IMR-90 (cell line): Measurements from ENCODE around the gene CCDC146. TPM values are rescaled to one million over a fixed set of nuclear protein-coding genes. Genes with fewer than 3 reads are reported as not detected.

Source experiments
- ATAC-seq: fragments of 200-7000 bp; cut with Tn5 transposase; 2 replicates; pipeline ENCODE4 v1.9.1; 2020; ENCODE audit warnings: low read depth, mild to moderate bottlenecking, moderate library complexity
- BruUV-seq: library from RNA; stranded (reverse); fragments of 400-500 nt; replicated peaks from 2 replicates; lab custom pipeline; 2021; lab: Mats Ljungman, UMichigan
- CTCF ChIA-PET: fragments of 300-600 bp; formaldehyde crosslinking; extraction: SDS; loops from one replicate; lab custom pipeline; 2021; ENCODE audit warnings: antibody characterized with exemption; lab: Yijun Ruan, JAX
- POLR2A ChIA-PET: fragments of 300-600 bp; sonication (Branson Sonifier 250); formaldehyde crosslinking; loops from one replicate; lab custom pipeline; 2022; ENCODE audit warnings: antibody characterized with exemption; ENCODE audit not compliant: unreplicated experiment; lab: Charles Lee
- DNase-seq: peaks from one replicate; pipeline ENCODE4 v3.0.0; 2013
- H2AFZ ChIP-seq: replicated peaks from 2 replicates; pipeline ENCODE3; 2013; ENCODE audit warnings: low read length, mild to moderate bottlenecking; ENCODE audit not compliant: poor library complexity
- H2AK5ac ChIP-seq: 2 replicates; pipeline ENCODE4 v1.6.1; 2013; ENCODE audit warnings: low read depth, low read length, inconsistent platforms
- H2AK9ac ChIP-seq: replicated peaks from 2 replicates; pipeline ENCODE3; 2013; ENCODE audit warnings: mild to moderate bottlenecking, low read depth, low read length, moderate library complexity; ENCODE audit not compliant: poor library complexity
- H2BK120ac ChIP-seq: 2 replicates; pipeline ENCODE4 v1.6.1; 2013; ENCODE audit warnings: low read depth, low read length, inconsistent platforms
- H2BK15ac ChIP-seq: 3 replicates; pipeline ENCODE4 v1.6.1; 2013; ENCODE audit warnings: low read depth, low read length, inconsistent platforms
- H2BK20ac ChIP-seq: 2 replicates; pipeline ENCODE4 v1.6.1; 2013; ENCODE audit warnings: low read depth, mild to moderate bottlenecking, inconsistent platforms, low read length, moderate library complexity
- H2BK5ac ChIP-seq: 2 replicates; pipeline ENCODE4 v1.6.1; 2013; ENCODE audit warnings: mild to moderate bottlenecking, low read depth, low read length, inconsistent platforms; ENCODE audit not compliant: poor library complexity, severe bottlenecking
- H3K14ac ChIP-seq: replicated peaks from 2 replicates; pipeline ENCODE4 v1.6.1; 2013; ENCODE audit warnings: low read depth, low read length, inconsistent platforms
- H3K18ac ChIP-seq: 2 replicates; pipeline ENCODE4 v1.6.1; 2013; ENCODE audit warnings: low read depth, low read length, control low read depth
- H3K23ac ChIP-seq: 2 replicates; pipeline ENCODE4 v1.6.1; 2013; ENCODE audit warnings: low read depth, low read length, inconsistent platforms
- H3K27ac ChIP-seq: 2 replicates; pipeline ENCODE4 v1.5.1; 2013; ENCODE audit warnings: mild to moderate bottlenecking, control low read depth, low read length; ENCODE audit not compliant: insufficient read depth
- H3K27me3 ChIP-seq: 2 replicates; pipeline ENCODE4 v1.6.1; 2013; ENCODE audit warnings: low read length; ENCODE audit not compliant: control insufficient read depth, insufficient read depth
- H3K36me3 ChIP-seq: 2 replicates; pipeline ENCODE4 v1.6.1; 2013; ENCODE audit warnings: low read length, mixed read lengths; ENCODE audit not compliant: control insufficient read depth, insufficient read depth
- H3K4ac ChIP-seq: 2 replicates; pipeline ENCODE4 v1.6.1; 2013; ENCODE audit warnings: low read depth, low read length, inconsistent platforms
- H3K4me1 ChIP-seq: 2 replicates; pipeline ENCODE4 v1.6.1; 2013; ENCODE audit warnings: low read length, mixed read lengths; ENCODE audit not compliant: control insufficient read depth, insufficient read depth
- H3K4me2 ChIP-seq: 2 replicates; pipeline ENCODE4 v1.6.1; 2013; ENCODE audit warnings: low read depth, mild to moderate bottlenecking, control low read depth, low read length, moderate library complexity
- H3K4me3 ChIP-seq: 2 replicates; pipeline ENCODE4 v1.5.1; 2013; ENCODE audit warnings: low read depth, mild to moderate bottlenecking, control low read depth, low read length, moderate library complexity; ENCODE audit not compliant: insufficient read depth
- H3K56ac ChIP-seq: 2 replicates; pipeline ENCODE4 v1.6.1; 2013; ENCODE audit warnings: low read length, inconsistent platforms; ENCODE audit not compliant: insufficient read depth; ENCODE audit errors: extremely low read depth
- H3K79me1 ChIP-seq, 2 experiments: 2 replicates each; pipeline ENCODE4 v1.6.1; 2013; ENCODE audit warnings: low read length in 2 of 2, inconsistent platforms in 1 of 2, low read depth in 1 of 2
- H3K9ac ChIP-seq: 2 replicates; pipeline ENCODE4 v1.6.1; 2013; ENCODE audit warnings: low read depth, low read length, control low read depth
- H3K9me1 ChIP-seq: 2 replicates; pipeline ENCODE4 v1.6.1; 2013; ENCODE audit warnings: low read length, inconsistent platforms; ENCODE audit not compliant: insufficient read depth
- H3K9me3 ChIP-seq: 2 replicates; pipeline ENCODE4 v1.6.1; 2013; ENCODE audit warnings: low read length; ENCODE audit not compliant: control insufficient read depth, insufficient read depth
- H4K20me1 ChIP-seq: 2 replicates; pipeline ENCODE4 v1.6.1; 2013; ENCODE audit warnings: low read length, inconsistent platforms; ENCODE audit not compliant: insufficient read depth
- H4K5ac ChIP-seq: 2 replicates; pipeline ENCODE4 v1.6.1; 2013; ENCODE audit warnings: mild to moderate bottlenecking, low read depth, low read length, control low read depth
- H4K8ac ChIP-seq, 2 experiments: 2 replicates each; pipeline ENCODE4 v1.6.1; 2013; ENCODE audit warnings: low read depth in 2 of 2, low read length in 2 of 2, control low read depth in 1 of 2, inconsistent platforms in 1 of 2
- H4K91ac ChIP-seq: 2 replicates; pipeline ENCODE4 v1.6.1; 2013; ENCODE audit warnings: low read depth, low read length, inconsistent platforms; ENCODE audit not compliant: insufficient read depth
- BHLHE40 ChIP-seq: fragments of 150-350 bp; IDR thresholded peaks from 2 replicates; pipeline ENCODE4 v1.6.1; 2016; ENCODE audit warnings: mild to moderate bottlenecking, low read depth, low read length
- CEBPB ChIP-seq: IDR thresholded peaks from 2 replicates; pipeline ENCODE4 v1.6.1; 2012; ENCODE audit warnings: low read depth, low read length, improper control_type of control experiment
- FOS ChIP-seq: fragments of 150-350 bp; IDR thresholded peaks from 2 replicates; pipeline ENCODE4 v1.6.1; 2016; ENCODE audit warnings: low read depth, low read length
- MAFK ChIP-seq: IDR thresholded peaks from 2 replicates; pipeline ENCODE4 v1.6.1; 2012; ENCODE audit warnings: low read depth, low read length, improper control_type of control experiment
- MAZ ChIP-seq: IDR thresholded peaks from 2 replicates; pipeline ENCODE4 v1.6.1; 2012; ENCODE audit warnings: low read depth, mild to moderate bottlenecking, low read length, improper control_type of control experiment, moderate library complexity, borderline replicate concordance
- MXI1 ChIP-seq: IDR thresholded peaks from 2 replicates; pipeline ENCODE4 v1.6.1; 2012; ENCODE audit warnings: low read depth, mild to moderate bottlenecking, low read length, moderate library complexity, borderline replicate concordance
- NFE2L2 ChIP-seq: fragments of 150-350 bp; IDR thresholded peaks from 2 replicates; pipeline ENCODE4 v1.6.1; 2016; ENCODE audit warnings: low read depth, mild to moderate bottlenecking, low read length
- RAD21 ChIP-seq: IDR thresholded peaks from 2 replicates; pipeline ENCODE4 v1.6.1; 2012; ENCODE audit warnings: low read length, improper control_type of control experiment
- RFX5 ChIP-seq: IDR thresholded peaks from 2 replicates; pipeline ENCODE4 v1.8.0; 2012; ENCODE audit warnings: low read depth, mild to moderate bottlenecking, low read length, moderate library complexity
- SMC3 ChIP-seq: fragments of 150-350 bp; IDR thresholded peaks from 2 replicates; pipeline ENCODE4 v1.6.1; 2016; ENCODE audit warnings: low read depth, mild to moderate bottlenecking, antibody characterized with exemption, low read length, moderate library complexity
- WGBS, 2 experiments: methylation state at CpG; one replicate each; pipeline versions ENCODE4 v1.1.5 to v1.1.7; 2013; ENCODE audit warnings: missing lambda C conversion rate in 2 of 2; ENCODE audit not compliant: insufficient read length in 1 of 2; ENCODE audit errors: extremely low coverage in 2 of 2; 5-methylcytosine and 5-hydroxymethylcytosine counted together
- dilution Hi-C: fragments of 300-500 bp; cut with HindIII; formaldehyde crosslinking; loops from one replicate; pipeline ENCODE4 v1.14.3; 2018; ENCODE audit warnings: low sequenced_read_pairs; ENCODE audit not compliant: unreplicated experiment
- in situ Hi-C: fragments of 300-500 bp; cut with MboI; formaldehyde crosslinking; loops from 3 replicates; pipeline ENCODE4 v1.14.3; 2019; ENCODE audit warnings: low sequenced_read_pairs, inconsistent platforms, mixed read lengths
- intact Hi-C: fragments of 100-400 bp; cut with micrococcal nuclease; formaldehyde crosslinking; loops from 2 replicates; pipeline ENCODE4 v1.10.0; 2022
- polyA plus RNA-seq, 3 experiments: library from polyadenylated mRNA; depleted of rRNA; stranded (reverse); fragments of >200 nt; gene quantifications; 2 replicates each; pipeline ENCODE4 v1.2.3, GENCODE V29; 2012; ENCODE audit warnings: low replicate concordance in 1 of 3
- total RNA-seq: library from RNA; depleted of rRNA; stranded (reverse); fragments of >200 nt; gene quantifications from 2 replicates; pipeline ENCODE4 v1.2.3, GENCODE V29; 2012
- TF ChIP-seq, protein P1 (sequence below): conservative IDR thresholded peaks from 2 replicates; pipeline ENCODE4 v1.5.1; 2012; ENCODE audit warnings: mild to moderate bottlenecking, low read depth, low read length, improper control_type of control experiment
- TF ChIP-seq, protein P2 (sequence below): fragments of 150-350 bp; IDR thresholded peaks from 2 replicates; pipeline ENCODE4 v1.6.1; 2017; ENCODE audit warnings: mild to moderate bottlenecking, antibody characterized with exemption, low read length, low read depth
- TF ChIP-seq, protein P3 (sequence below): fragments of 150-350 bp; IDR thresholded peaks from 2 replicates; pipeline ENCODE4 v1.6.1; 2016; ENCODE audit warnings: low read depth, mild to moderate bottlenecking, low read length, moderate library complexity, borderline replicate concordance

CCDC146 gene
- total and polyA plus RNA-seq, 2 of the 4 experiments (the other 2 are of a cell fraction) = 0.54 to 1.7 TPM

DNA sequence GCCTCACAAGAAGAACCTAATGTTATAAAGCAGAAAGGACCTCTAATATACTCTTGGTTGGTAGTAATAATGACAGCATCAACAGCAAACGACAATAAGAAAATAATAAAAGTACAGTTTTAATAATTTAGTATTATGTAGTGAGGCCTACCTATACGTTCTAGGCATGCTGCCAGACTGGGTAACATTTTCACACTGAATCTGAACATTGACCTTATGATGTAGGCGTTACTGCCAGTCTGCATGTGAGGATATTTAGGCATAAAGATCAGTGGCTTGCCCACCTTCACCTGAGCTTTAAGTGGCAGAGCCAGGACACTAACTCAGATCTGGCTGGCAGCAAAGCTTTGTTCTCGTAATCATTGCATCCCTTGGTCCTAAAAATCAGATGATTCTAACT lies 74.7 kb downstream of the CCDC146 start:
- no peak for ATAC-seq
- no peak overlapping the region for H3K56ac ChIP-seq
- no peak overlapping the region for H2BK20ac ChIP-seq
- intact Hi-C loops (loop anchor here (5.0 kb wide), 1 partner anchor 40 kb away; no protein-coding TSS in a partner anchor), in situ Hi-C loops (no loop called here), dilution Hi-C loops (no loop called here)
- no peak overlapping the region for H3K4ac ChIP-seq
- no peaks in the 10 kb centered on the region for H4K20me1 ChIP-seq
- BruUV-seq = no TSS peak
- H2AK5ac ChIP-seq = no peak overlapping the region
- no peak overlapping the region for H3K14ac ChIP-seq
- no peaks in the 10 kb centered on the region for H3K9me3 ChIP-seq
- H2AK9ac ChIP-seq = no peak overlapping the region
- H3K9me1 ChIP-seq = peaks cover 3% of the 10 kb centered on the region; the same call in 1 of the 2 replicates
- no peak overlapping the region for H2BK120ac ChIP-seq
- H3K4me1 ChIP-seq = no peaks in the 10 kb centered on the region; the same call in none of the 2 replicates
- H3K27me3 ChIP-seq = no peaks in the 10 kb centered on the region
- TF ChIP-seq CEBPB (no peak), RAD21 (no peak), RFX5 (no peak), MXI1 (no peak), SMC3 (no peak), FOS (no peak), BHLHE40 (no peak), MAFK (no peak), NFE2L2 (no peak), MAZ (no peak)
- TF ChIP-seq, protein P1, sequence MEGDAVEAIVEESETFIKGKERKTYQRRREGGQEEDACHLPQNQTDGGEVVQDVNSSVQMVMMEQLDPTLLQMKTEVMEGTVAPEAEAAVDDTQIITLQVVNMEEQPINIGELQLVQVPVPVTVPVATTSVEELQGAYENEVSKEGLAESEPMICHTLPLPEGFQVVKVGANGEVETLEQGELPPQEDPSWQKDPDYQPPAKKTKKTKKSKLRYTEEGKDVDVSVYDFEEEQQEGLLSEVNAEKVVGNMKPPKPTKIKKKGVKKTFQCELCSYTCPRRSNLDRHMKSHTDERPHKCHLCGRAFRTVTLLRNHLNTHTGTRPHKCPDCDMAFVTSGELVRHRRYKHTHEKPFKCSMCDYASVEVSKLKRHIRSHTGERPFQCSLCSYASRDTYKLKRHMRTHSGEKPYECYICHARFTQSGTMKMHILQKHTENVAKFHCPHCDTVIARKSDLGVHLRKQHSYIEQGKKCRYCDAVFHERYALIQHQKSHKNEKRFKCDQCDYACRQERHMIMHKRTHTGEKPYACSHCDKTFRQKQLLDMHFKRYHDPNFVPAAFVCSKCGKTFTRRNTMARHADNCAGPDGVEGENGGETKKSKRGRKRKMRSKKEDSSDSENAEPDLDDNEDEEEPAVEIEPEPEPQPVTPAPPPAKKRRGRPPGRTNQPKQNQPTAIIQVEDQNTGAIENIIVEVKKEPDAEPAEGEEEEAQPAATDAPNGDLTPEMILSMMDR = no peak
- TF ChIP-seq, protein P2, sequence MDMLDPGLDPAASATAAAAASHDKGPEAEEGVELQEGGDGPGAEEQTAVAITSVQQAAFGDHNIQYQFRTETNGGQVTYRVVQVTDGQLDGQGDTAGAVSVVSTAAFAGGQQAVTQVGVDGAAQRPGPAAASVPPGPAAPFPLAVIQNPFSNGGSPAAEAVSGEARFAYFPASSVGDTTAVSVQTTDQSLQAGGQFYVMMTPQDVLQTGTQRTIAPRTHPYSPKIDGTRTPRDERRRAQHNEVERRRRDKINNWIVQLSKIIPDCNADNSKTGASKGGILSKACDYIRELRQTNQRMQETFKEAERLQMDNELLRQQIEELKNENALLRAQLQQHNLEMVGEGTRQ = no peak
- TF ChIP-seq, protein P3, sequence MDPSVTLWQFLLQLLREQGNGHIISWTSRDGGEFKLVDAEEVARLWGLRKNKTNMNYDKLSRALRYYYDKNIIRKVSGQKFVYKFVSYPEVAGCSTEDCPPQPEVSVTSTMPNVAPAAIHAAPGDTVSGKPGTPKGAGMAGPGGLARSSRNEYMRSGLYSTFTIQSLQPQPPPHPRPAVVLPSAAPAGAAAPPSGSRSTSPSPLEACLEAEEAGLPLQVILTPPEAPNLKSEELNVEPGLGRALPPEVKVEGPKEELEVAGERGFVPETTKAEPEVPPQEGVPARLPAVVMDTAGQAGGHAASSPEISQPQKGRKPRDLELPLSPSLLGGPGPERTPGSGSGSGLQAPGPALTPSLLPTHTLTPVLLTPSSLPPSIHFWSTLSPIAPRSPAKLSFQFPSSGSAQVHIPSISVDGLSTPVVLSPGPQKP = no peak
- peak overlapping the region; percentile 70; the same call in 1 of the 2 replicates for H3K4me2 ChIP-seq
- H3K79me1 ChIP-seq = no peaks in the 10 kb centered on the region
- 70% methylated on average over 2 of the region's 4 CpGs; no CpG with 5 or more reads in 1 of the 2 experiments for WGBS, 2 experiments
- H3K27ac ChIP-seq = no peak overlapping the region
- H3K23ac ChIP-seq = peak overlapping the region; percentile 39; the same call in 1 of the 2 replicates
- H4K8ac ChIP-seq = no peak overlapping the region
- no peak overlapping the region for H2BK5ac ChIP-seq
- no peak overlapping the region for H3K18ac ChIP-seq
- ChIA-PET POLR2A (no interaction called here), CTCF (no interaction called here)
- H2BK15ac ChIP-seq = no peak overlapping the region
- no peaks in the 10 kb centered on the region; the same call in 1 of the 2 replicates for H3K36me3 ChIP-seq
- no peak overlapping the region for H4K91ac ChIP-seq
- no peak overlapping the region for H4K5ac ChIP-seq
- no peak for DNase-seq
- H3K9ac ChIP-seq = 0 out of 2 replicates have a peak overlapping the region, but pooled peaks have one; percentile 10
- H2AFZ ChIP-seq = no peak overlapping the region
- H3K4me3 ChIP-seq = peak overlapping the region; percentile 21; the same call in 1 of the 2 replicates
